Hepatocyte (in vitro differentiated cells): ENCODE data around the gene CREG1.

Source experiments
- EZH2 ChIP-seq: fragments of 200-600 bp; sonication (generic); IDR thresholded peaks from 2 replicates; pipeline ENCODE4 v1.6.1; 2016; ENCODE audit warnings: antibody characterized with exemption, mild to moderate bottlenecking, borderline replicate concordance
- EZH2phosphoT487 ChIP-seq: fragments of 200-600 bp; sonication (generic); IDR thresholded peaks from one replicate; pipeline ENCODE4 v1.6.1; 2018; ENCODE audit warnings: antibody characterized with exemption, mild to moderate bottlenecking, low read depth, moderate library complexity; ENCODE audit not compliant: unreplicated experiment, severe bottlenecking
- TF ChIP-seq, protein P1 (sequence below): fragments of 200-600 bp; sonication (generic); IDR thresholded peaks from 2 replicates; pipeline ENCODE4 v1.5.1; 2016; ENCODE audit warnings: antibody characterized with exemption, mild to moderate bottlenecking; ENCODE audit not compliant: poor library complexity

DNA sequence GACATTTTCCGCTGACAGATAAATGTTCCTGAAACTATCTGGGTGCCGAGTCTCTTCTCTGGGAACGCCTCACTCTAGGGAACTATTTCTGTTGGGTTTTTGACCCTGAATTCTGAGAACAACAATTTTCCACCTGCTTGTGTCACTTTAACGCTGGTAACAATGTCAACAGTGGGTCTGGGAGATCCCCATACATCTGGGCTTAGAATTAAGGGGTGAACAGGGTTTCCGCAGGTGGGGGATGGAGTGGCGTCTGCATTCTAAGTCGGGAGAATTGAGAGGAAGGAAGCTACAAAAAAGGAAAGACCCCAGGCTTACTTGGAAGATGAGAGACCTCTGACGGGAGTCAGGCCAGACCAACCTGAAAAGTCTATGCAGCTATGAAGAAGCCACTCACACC, 44.0 kb downstream of the CREG1 start:
- TF ChIP-seq, protein P1, sequence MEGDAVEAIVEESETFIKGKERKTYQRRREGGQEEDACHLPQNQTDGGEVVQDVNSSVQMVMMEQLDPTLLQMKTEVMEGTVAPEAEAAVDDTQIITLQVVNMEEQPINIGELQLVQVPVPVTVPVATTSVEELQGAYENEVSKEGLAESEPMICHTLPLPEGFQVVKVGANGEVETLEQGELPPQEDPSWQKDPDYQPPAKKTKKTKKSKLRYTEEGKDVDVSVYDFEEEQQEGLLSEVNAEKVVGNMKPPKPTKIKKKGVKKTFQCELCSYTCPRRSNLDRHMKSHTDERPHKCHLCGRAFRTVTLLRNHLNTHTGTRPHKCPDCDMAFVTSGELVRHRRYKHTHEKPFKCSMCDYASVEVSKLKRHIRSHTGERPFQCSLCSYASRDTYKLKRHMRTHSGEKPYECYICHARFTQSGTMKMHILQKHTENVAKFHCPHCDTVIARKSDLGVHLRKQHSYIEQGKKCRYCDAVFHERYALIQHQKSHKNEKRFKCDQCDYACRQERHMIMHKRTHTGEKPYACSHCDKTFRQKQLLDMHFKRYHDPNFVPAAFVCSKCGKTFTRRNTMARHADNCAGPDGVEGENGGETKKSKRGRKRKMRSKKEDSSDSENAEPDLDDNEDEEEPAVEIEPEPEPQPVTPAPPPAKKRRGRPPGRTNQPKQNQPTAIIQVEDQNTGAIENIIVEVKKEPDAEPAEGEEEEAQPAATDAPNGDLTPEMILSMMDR: no peak
- no peak for TF ChIP-seq EZH2
- no peak for TF ChIP-seq EZH2phosphoT487
